B cell (primary cell): Measurements from ENCODE around the gene ATG2A.

Experiments used
- EZH2 ChIP-seq: IDR thresholded peaks from 2 replicates; pipeline ENCODE4 v1.6.1; 2012; ENCODE audit warnings: borderline replicate concordance, low read depth, mild to moderate bottlenecking, moderate library complexity, low read length; ENCODE audit not compliant: insufficient read depth, poor library complexity, severe bottlenecking
- TF ChIP-seq, protein P1 (sequence below): fragments of 200-600 bp; IDR thresholded peaks from one replicate; pipeline ENCODE4 v1.8.0; 2022; ENCODE audit warnings: antibody characterized with exemption, mild to moderate bottlenecking

DNA sequence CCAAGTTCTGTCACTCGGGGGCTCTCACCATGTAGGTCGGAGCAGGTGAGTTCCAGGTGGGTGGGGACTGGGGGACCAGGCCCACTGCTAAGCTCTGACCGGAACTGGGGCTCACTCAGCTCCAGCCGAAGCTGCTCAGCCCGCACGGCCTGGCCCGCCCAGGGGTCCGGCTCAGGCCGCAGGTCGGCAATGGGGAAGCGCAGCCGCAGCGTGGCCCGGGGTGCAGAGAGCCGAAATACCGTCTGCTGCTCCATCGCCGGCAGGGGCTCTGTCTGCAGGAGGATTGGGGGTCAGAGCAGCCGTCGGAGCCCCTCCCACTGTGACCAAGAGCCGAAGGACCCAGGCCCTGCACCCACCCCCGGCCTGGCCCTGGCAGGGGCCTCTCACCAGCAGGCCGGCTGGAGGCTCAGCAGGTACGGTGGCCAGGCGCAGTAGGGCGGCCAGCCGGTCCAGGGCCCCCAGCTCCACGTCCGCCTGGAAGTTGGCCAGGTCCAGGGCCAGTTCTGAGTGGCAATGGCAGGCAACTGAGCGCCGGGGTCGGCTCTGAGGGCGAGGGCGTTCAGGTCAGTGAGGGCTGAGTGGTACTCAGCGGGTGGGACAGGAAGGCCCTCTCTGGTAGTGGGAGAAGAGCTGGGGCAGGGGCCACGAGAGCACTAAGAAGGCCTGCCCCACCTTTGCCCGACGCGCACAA lies 7.2 kb downstream of the ATG2A start:
- TF ChIP-seq, protein P1, sequence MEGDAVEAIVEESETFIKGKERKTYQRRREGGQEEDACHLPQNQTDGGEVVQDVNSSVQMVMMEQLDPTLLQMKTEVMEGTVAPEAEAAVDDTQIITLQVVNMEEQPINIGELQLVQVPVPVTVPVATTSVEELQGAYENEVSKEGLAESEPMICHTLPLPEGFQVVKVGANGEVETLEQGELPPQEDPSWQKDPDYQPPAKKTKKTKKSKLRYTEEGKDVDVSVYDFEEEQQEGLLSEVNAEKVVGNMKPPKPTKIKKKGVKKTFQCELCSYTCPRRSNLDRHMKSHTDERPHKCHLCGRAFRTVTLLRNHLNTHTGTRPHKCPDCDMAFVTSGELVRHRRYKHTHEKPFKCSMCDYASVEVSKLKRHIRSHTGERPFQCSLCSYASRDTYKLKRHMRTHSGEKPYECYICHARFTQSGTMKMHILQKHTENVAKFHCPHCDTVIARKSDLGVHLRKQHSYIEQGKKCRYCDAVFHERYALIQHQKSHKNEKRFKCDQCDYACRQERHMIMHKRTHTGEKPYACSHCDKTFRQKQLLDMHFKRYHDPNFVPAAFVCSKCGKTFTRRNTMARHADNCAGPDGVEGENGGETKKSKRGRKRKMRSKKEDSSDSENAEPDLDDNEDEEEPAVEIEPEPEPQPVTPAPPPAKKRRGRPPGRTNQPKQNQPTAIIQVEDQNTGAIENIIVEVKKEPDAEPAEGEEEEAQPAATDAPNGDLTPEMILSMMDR, result no peak
- TF ChIP-seq EZH2, result no peak
